DOHH2 (cell line): ENCODE data around the gene ATP10D.
"Not testable (repeated sequence)": the region's sequence is repeated elsewhere in the genome, so short reads cannot be mapped to it uniquely, and the experiment has no call there.

Experiments used
- H3F3A ChIP-seq: fragments of 200-600 bp; sonication (generic), shearing (Covaris generic); 2 replicates; pipeline ENCODE4 v1.6.0; 2016; ENCODE audit warnings: antibody characterized with exemption, mild to moderate bottlenecking; ENCODE audit not compliant: control insufficient read depth, insufficient read depth
- H3K27ac ChIP-seq: fragments of 200-600 bp; sonication (generic); 2 replicates; pipeline ENCODE4 v1.5.1; 2014; ENCODE audit warnings: low read depth, mild to moderate bottlenecking, low read length, moderate library complexity
- H3K27me3 ChIP-seq: fragments of 200-600 bp; sonication (generic); 2 replicates; pipeline ENCODE4 v1.6.1; 2014; ENCODE audit warnings: mild to moderate bottlenecking, low read length, mixed read lengths; ENCODE audit not compliant: control insufficient read depth
- H3K36me3 ChIP-seq: fragments of 200-600 bp; sonication (generic); 2 replicates; pipeline ENCODE4 v1.6.1; 2014; ENCODE audit warnings: mild to moderate bottlenecking, low read length, moderate library complexity, mixed read lengths; ENCODE audit not compliant: control insufficient read depth
- H3K4me1 ChIP-seq: fragments of 200-600 bp; sonication (generic); 2 replicates; pipeline ENCODE4 v1.6.1; 2014; ENCODE audit warnings: mild to moderate bottlenecking, low read length, mixed read lengths; ENCODE audit not compliant: control insufficient read depth
- H3K4me2 ChIP-seq: fragments of 200-600 bp; sonication (generic); 2 replicates; pipeline ENCODE4 v1.6.0; 2014; ENCODE audit warnings: mild to moderate bottlenecking, low read length, moderate library complexity
- H3K4me3 ChIP-seq: fragments of 200-600 bp; sonication (generic); 2 replicates; pipeline ENCODE4 v1.5.1; 2014; ENCODE audit warnings: mild to moderate bottlenecking, low read length, mixed read lengths
- H3K79me2 ChIP-seq: fragments of 200-600 bp; sonication (generic); 2 replicates; pipeline ENCODE4 v1.6.1; 2014; ENCODE audit warnings: mild to moderate bottlenecking, low read length, mixed read lengths; ENCODE audit not compliant: control insufficient read depth
- H3K9me2 ChIP-seq: fragments of 200-600 bp; sonication (generic); replicated peaks from 2 replicates; pipeline ENCODE4 v1.6.1; 2014; ENCODE audit warnings: mild to moderate bottlenecking, low read length, mixed read lengths; ENCODE audit not compliant: control insufficient read depth
- H3K9me3 ChIP-seq: fragments of 200-600 bp; sonication (generic); 2 replicates; pipeline ENCODE4 v1.6.1; 2014; ENCODE audit warnings: antibody characterized with exemption, low read length, mixed read lengths; ENCODE audit not compliant: control insufficient read depth, insufficient read depth
- H4K20me1 ChIP-seq: fragments of 200-600 bp; sonication (generic); 2 replicates; pipeline ENCODE4 v1.6.0; 2014; ENCODE audit warnings: low read depth, mild to moderate bottlenecking, antibody characterized with exemption, low read length, moderate library complexity; ENCODE audit not compliant: control insufficient read depth, insufficient read depth
- CTCF ChIP-seq: fragments of 200-600 bp; sonication (generic); IDR thresholded peaks from one replicate; pipeline ENCODE4 v1.5.1; 2014; ENCODE audit warnings: antibody characterized with exemption, mild to moderate bottlenecking, low read depth, low read length; ENCODE audit not compliant: poor library complexity, severe bottlenecking
- EZH2phosphoT487 ChIP-seq: fragments of 200-600 bp; sonication (generic); IDR thresholded peaks from 2 replicates; pipeline ENCODE4 v1.6.1; 2017; ENCODE audit warnings: borderline replicate concordance, mild to moderate bottlenecking, antibody characterized with exemption, low read length, moderate library complexity, mixed read lengths

ATP10D gene

GRCh38 chr4:47538825-47539154, 53.7 kb downstream of the ATP10D start:
- H3K4me3 ChIP-seq = no peak overlapping the region
- no peaks in the 10 kb centered on the region for H3K9me3 ChIP-seq
- H3K27ac ChIP-seq = no peak overlapping the region
- H3K27me3 ChIP-seq = no peaks in the 10 kb centered on the region
- no peaks in the 10 kb centered on the region for H3F3A ChIP-seq
- H3K9me2 ChIP-seq = no peaks in the 10 kb centered on the region
- no peaks in the 10 kb centered on the region for H4K20me1 ChIP-seq
- no peaks in the 10 kb centered on the region for H3K79me2 ChIP-seq
- TF ChIP-seq CTCF = no peak
- no peak for TF ChIP-seq EZH2phosphoT487
- H3K36me3 ChIP-seq = peaks cover 71% of the 10 kb centered on the region
- H3K4me2 ChIP-seq = no peak overlapping the region
- H3K4me1 ChIP-seq = no peaks in the 10 kb centered on the region

GRCh38 chr4:47542640-47543039, 57.6 kb downstream of the ATP10D start:
- H3K79me2 ChIP-seq, H3K4me2 ChIP-seq, H3K27me3 ChIP-seq, H3K4me3 ChIP-seq, H3K4me1 ChIP-seq, H3K27ac ChIP-seq, H3K9me3 ChIP-seq, H4K20me1 ChIP-seq, H3K9me2 ChIP-seq, H3F3A ChIP-seq: not testable (repeated sequence)
- H3K36me3 ChIP-seq = peaks cover 54% of the 10 kb centered on the region

GRCh38 chr4:47543331-47543730, 58.3 kb downstream of the ATP10D start:
- H3F3A ChIP-seq = no peaks in the 10 kb centered on the region
- peaks cover 52% of the 10 kb centered on the region for H3K36me3 ChIP-seq
- H3K27me3 ChIP-seq = no peaks in the 10 kb centered on the region
- H3K4me2 ChIP-seq = no peak overlapping the region
- TF ChIP-seq CTCF (no peak), EZH2phosphoT487 (no peak)
- no peaks in the 10 kb centered on the region for H3K79me2 ChIP-seq
- no peaks in the 10 kb centered on the region for H3K9me2 ChIP-seq
- H3K9me3 ChIP-seq = no peaks in the 10 kb centered on the region
- H3K4me3 ChIP-seq = no peak overlapping the region
- H3K4me1 ChIP-seq = no peaks in the 10 kb centered on the region
- no peaks in the 10 kb centered on the region for H4K20me1 ChIP-seq
- no peak overlapping the region for H3K27ac ChIP-seq

GRCh38 chr4:47550357-47550756, 65.3 kb downstream of the ATP10D start:
- not testable (repeated sequence) for H3K9me3 ChIP-seq, H3K27ac ChIP-seq, H4K20me1 ChIP-seq, H3K4me3 ChIP-seq, H3K9me2 ChIP-seq, H3K4me1 ChIP-seq, H3K4me2 ChIP-seq, H3F3A ChIP-seq, H3K79me2 ChIP-seq, H3K27me3 ChIP-seq
- peaks cover 59% of the 10 kb centered on the region for H3K36me3 ChIP-seq
